Right renal pelvis (tissue), 4 donors: ENCODE data around the gene PLCD4. TPM values are rescaled to one million over a fixed set of nuclear protein-coding genes. Genes with fewer than 3 reads are reported as not detected.

ENCODE experiments used
- DNase-seq, 4 donors: peaks; one replicate each; pipeline ENCODE4 v3.0.0-alpha.2; 2013; ENCODE audit warnings: low read depth in 4 of 4, low spot score in 3 of 4, missing footprints in 1 of 4
- polyA plus RNA-seq, 4 donors: library from polyadenylated mRNA; unstranded; fragments of 120-200 nt; gene quantifications; one replicate each; pipeline ENCODE4 v1.2.1, GENCODE V29; 2013; ENCODE audit not compliant: insufficient read length in 4 of 4

PLCD4 gene
- polyA plus RNA-seq, 4 donors: 6.2 to 9.0 (median 7.5) TPM

- no peak for DNase-seq
Observed at GRCh38 chr2:218662377-218662776, 54.7 kb downstream of the PLCD4 start.

GRCh38 chr2:218662827-218663226 lies 55.1 kb downstream of the PLCD4 start:
- DNase-seq: no peak

DNA sequence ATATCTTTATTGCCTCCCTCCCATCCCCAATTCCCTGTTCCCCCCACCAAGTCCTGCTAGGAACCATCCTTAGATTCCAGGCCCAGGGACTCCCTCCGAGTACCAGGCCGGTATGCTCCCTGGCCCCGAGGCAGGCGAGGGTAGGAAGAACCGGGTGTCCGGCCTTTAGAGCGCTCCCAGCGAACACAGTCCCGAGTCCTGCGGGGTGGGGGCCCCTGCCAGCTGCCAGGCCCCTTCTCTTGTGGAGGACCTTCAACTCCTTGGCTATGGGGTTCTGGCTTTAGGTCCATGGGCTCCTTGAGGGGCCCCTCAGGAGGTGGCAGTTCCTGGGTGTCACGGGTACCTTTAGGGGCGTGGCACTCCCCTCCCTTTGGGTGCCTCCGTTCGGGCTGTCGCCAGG lies 56.2 kb downstream of the PLCD4 start:
- DNase-seq: no peak

- no peak for DNase-seq
Observed at GRCh38 chr2:218664653-218665052, 57.0 kb downstream of the PLCD4 start.

DNA sequence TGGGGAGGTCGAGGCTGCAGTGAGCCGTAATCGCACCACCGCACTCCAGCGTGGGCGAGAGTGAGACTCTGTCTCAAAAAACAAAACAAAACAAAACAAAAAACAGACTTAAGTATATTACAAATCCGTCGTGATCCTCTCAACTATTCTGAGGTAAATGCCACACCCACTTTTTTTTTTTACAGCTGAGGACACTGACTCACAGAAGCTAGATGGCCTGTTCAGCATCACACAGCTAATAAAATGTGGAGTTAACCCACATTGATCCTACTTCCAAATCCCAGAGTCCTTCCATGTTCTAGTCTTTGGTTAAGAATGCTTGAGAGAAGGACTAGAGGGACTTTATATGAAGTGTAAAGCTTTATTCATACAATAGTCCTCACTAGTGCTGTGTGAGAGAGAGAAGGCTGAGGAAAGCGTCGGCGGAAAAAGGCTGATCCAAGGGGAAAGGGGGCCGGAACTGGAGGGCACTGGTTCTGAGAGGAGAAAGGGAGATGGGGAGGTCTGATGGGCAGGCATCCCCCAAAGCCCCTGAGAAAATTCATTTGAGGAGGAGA lies 63.5 kb downstream of the PLCD4 start:
- no peak for DNase-seq

- peak; percentile 78 to 85 (median 82) for DNase-seq
Observed at GRCh38 chr2:218671654-218672566, 64.2 kb downstream of the PLCD4 start, which contains the start of the genes RNF25 and STK36. Gene RNF25 (minus strand): TSS chr2:218672002. CDS start chr2:218671970, 32 bp downstream. Gene STK36 (plus strand): TSS chr2:218672086. CDS start chr2:218672830, 744 bp downstream.

DNA sequence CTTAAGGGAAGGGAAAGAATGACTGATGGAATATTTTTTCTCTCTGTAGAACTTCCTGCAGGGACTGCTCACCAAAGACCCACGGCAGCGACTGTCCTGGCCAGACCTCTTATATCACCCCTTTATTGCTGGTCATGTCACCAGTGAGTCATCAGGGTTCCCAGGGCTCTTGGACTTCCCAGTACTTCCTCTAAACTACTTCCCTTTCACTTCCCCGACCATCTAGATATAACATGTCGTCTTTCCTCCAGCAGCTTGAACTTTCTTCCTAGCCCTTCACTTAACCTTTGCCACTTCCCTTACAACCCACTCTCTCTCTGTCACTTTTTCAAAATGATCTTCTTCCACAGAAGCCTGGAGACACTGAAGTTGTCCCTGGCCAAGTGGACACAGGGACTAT lies 71.4 kb downstream of the PLCD4 start:
- DNase-seq: no peak

- no peak for DNase-seq
Observed at GRCh38 chr2:218680061-218680460, 72.4 kb downstream of the PLCD4 start.

Other genes with a start within 250 kb of the PLCD4 start
- gene SLC11A1, start 225.6 kb upstream of the PLCD4 start, polyA plus RNA-seq: 1 to 10 TPM in 1 of 4 donors, under 1 TPM in 3; 0.57 to 1.1 (median 0.69) TPM
- gene CTDSP1, start 208.0 kb upstream of the PLCD4 start, polyA plus RNA-seq: 100 to 1,000 TPM; 139 to 174 (median 150) TPM
- gene VIL1, start 188.8 kb upstream of the PLCD4 start, polyA plus RNA-seq: 10 to 100 TPM; 20.0 to 26.1 (median 23.4) TPM
- 10 to 100 TPM; 14.7 to 18.8 (median 16.0) TPM for gene USP37, start 39.5 kb upstream of the PLCD4 start, polyA plus RNA-seq
- gene CNOT9, start 39.1 kb upstream of the PLCD4 start, polyA plus RNA-seq: 10 to 100 TPM; 45.8 to 60.2 (median 50.6) TPM
- 10 to 100 TPM; 16.0 to 19.5 (median 17.7) TPM for gene ZNF142, start 51.7 kb downstream of the PLCD4 start, polyA plus RNA-seq
- 10 to 100 TPM; 44.2 to 58.4 (median 51.1) TPM for gene BCS1L, start 51.8 kb downstream of the PLCD4 start, polyA plus RNA-seq
- 10 to 100 TPM; 46.4 to 51.7 (median 48.3) TPM for gene RNF25, start 64.1 kb downstream of the PLCD4 start, polyA plus RNA-seq
- 10 to 100 TPM; 61.1 to 84.7 (median 70.0) TPM for gene STK36, start 64.2 kb downstream of the PLCD4 start, polyA plus RNA-seq
- gene TTLL4, start 102.9 kb downstream of the PLCD4 start, polyA plus RNA-seq: 10 to 100 TPM; 29.6 to 32.7 (median 30.7) TPM
- gene CYP27A1, start 174.2 kb downstream of the PLCD4 start, polyA plus RNA-seq: 10 to 100 TPM; 44.3 to 57.6 (median 50.7) TPM
- gene PRKAG3, start 223.9 kb downstream of the PLCD4 start, polyA plus RNA-seq: under 1 TPM in 1 of 4 donors, not detected in 3; 0.05 TPM